Stimulated activated naive CD8-positive, alpha-beta T cell treated with anti-CD3 and anti-CD28 coated beads, Interleukin-15, Interleukin-2, amounts not matched to agents 100 ng/mL and 50 ng/mL, for 24 hours (primary cell): ENCODE results near the gene ISOC2.
A peak's percentile ranks its signal among the peaks of the same experiment; 100 is the strongest.
"Not testable (repeated sequence)": the region's sequence is repeated elsewhere in the genome, so short reads cannot be mapped to it uniquely, and the experiment has no call there.

ENCODE experiments used
- H3K27ac Mint-ChIP-seq: one replicate; pipeline ENCODE4 v1.8.0; 2021; ENCODE audit warnings: mild to moderate bottlenecking, mixed read lengths
- H3K27me3 Mint-ChIP-seq: one replicate; pipeline ENCODE4 v1.8.0; 2021; ENCODE audit warnings: mixed read lengths
- H3K36me3 Mint-ChIP-seq: one replicate; pipeline ENCODE4 v1.8.0; 2021; ENCODE audit warnings: low read depth, mixed read lengths
- H3K4me1 Mint-ChIP-seq: one replicate; pipeline ENCODE4 v1.8.0; 2021; ENCODE audit warnings: low read depth, mixed read lengths
- H3K4me3 Mint-ChIP-seq: one replicate; pipeline ENCODE4 v1.8.0; 2021; ENCODE audit warnings: mild to moderate bottlenecking, mixed read lengths
- H3K9me3 Mint-ChIP-seq: one replicate; pipeline ENCODE4 v1.8.0; 2021; ENCODE audit warnings: mixed read lengths

The ISOC2 gene

DNA sequence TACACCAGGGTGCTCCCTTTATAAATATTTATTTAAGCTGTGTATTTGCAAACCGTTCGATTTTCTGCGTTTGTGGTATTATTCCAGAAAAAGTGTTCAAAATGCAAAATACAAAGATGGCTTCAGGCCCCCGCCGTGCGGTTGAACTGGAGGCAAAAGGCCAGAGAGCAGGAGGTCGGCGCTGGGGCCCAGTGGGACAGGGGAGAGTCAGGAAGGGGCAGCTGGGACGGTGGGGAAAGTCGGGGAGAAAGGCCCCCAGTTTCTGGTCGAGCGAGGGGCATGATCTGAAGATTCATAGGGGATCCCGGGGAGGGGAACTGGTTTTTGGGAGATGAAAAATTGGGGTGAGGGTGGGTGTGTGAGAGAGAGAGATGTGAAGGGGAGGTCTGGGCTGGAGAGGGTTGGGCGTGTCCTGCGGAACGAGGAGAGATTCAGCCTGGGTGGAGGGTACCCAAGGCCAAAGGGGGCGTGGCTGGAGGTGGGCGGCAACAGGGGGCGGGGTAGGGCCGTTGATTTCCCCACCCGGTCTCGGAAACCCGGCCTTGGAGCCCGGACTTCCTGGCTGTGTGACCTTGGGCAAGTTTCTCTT is 678 bp downstream of the ISOC2 start:
- no peaks in the 10 kb centered on the region for H3K27me3 Mint-ChIP-seq
- H3K4me3 Mint-ChIP-seq = peak overlapping the region; percentile 85
- no peaks in the 10 kb centered on the region for H3K36me3 Mint-ChIP-seq
- H3K4me1 Mint-ChIP-seq = peaks cover 24% of the 10 kb centered on the region
- H3K27ac Mint-ChIP-seq = peak overlapping the region; percentile 92
- H3K9me3 Mint-ChIP-seq = no peaks in the 10 kb centered on the region

DNA sequence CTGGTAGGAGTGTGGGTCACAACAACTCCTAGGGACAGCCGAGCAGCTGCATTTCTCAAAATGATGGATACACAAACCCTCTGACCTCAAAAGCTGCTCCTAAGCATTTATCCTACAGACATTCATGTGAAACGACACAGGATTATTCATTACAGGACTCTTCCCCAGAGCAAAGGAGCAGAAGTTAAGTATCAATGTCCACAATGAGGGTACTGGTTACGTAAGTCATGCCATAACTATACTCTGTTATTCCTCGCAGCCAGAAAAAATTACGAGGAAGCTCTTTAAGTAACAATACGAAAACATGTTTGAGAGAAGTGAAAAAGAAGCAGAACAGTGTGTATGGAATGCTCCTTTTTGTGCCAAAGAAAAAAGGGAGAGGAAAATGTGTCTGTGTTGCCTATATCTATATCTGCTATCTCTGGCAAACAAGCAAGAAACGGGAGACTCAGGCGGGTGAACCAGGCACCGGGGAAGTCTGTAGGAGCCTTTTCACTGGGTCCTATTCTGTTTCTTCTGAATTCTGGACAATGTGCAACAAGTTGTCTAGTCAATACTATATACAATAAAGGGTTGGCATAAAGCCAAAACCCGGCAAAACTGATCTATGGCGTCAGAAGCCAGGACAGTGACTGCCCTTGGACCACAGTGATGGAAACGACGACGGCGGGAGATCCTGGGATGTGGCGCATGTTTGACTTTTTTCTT is 1.3 kb downstream of the ISOC2 start:
- peak overlapping the region; percentile 85 for H3K4me3 Mint-ChIP-seq
- no peaks in the 10 kb centered on the region for H3K9me3 Mint-ChIP-seq
- no peaks in the 10 kb centered on the region for H3K27me3 Mint-ChIP-seq
- H3K36me3 Mint-ChIP-seq = no peaks in the 10 kb centered on the region
- H3K4me1 Mint-ChIP-seq = peaks cover 24% of the 10 kb centered on the region
- H3K27ac Mint-ChIP-seq = no peak overlapping the region

DNA sequence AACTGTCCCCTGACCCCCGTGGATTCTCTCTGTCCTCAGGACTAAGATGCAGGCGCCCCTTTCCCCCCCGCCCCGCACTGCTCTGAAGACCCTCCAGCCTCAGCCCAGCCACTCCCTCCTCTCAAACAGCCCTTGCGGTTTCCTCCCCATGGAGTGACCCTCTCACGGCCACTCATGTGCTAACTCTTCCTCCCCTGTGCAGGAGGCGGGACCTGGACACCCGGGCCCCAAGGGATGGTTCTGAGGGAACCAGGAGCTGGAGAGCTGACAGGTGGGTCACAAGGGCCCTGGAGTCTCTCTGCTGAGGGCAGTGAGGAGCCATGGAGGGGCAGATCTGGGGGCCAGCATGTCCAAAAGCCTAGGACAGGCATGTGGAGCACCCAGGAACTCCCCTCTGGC is 1.9 kb downstream of the ISOC2 start:
- H3K4me1 Mint-ChIP-seq = peaks cover 24% of the 10 kb centered on the region
- H3K27me3 Mint-ChIP-seq = no peaks in the 10 kb centered on the region
- H3K4me3 Mint-ChIP-seq = peak overlapping the region; percentile 85
- H3K27ac Mint-ChIP-seq = no peak overlapping the region
- no peaks in the 10 kb centered on the region for H3K36me3 Mint-ChIP-seq
- no peaks in the 10 kb centered on the region for H3K9me3 Mint-ChIP-seq

DNA sequence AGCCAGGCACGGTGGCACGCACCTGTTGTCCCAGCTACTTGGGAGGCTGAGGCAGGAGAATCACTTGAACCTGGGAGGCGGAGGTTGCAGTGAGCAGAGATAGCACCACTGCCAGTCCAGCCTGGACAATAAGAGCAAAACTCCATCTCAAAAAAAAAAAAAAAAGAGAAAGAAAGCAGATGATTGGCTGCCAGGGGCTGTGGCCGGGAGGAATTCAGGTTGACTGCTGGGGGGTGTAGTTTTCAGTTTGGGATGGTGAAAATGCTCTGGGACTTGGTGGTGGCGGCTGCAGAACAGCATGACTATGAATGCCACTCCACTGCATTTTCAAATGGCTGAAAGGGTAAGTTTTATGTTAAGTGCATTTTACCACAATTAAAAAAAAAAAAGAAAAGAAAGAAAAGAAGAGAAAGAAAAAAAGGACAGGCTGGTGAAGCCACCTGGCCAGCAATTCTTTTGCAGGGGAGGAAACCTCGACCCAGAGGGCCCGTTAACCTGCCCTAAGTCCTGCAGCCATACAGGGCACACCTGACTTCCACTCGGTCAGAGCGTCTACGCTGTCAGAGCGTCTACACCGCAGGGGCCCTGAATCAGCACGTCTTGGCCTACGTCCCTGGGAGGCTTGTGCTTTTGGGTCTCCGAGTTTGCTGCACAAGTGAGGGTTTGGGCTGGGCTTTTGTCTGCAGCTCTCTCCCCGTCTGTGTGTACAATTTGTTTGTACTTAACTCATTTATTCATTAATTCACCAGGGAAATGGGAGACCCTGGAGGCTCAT is 3.6 kb downstream of the ISOC2 start:
- H3K27ac Mint-ChIP-seq = no peak overlapping the region
- peaks cover 11% of the 10 kb centered on the region for H3K36me3 Mint-ChIP-seq
- H3K27me3 Mint-ChIP-seq = peaks cover 11% of the 10 kb centered on the region
- H3K9me3 Mint-ChIP-seq = no peaks in the 10 kb centered on the region
- H3K4me3 Mint-ChIP-seq = no peak overlapping the region
- H3K4me1 Mint-ChIP-seq = peaks cover 29% of the 10 kb centered on the region

DNA sequence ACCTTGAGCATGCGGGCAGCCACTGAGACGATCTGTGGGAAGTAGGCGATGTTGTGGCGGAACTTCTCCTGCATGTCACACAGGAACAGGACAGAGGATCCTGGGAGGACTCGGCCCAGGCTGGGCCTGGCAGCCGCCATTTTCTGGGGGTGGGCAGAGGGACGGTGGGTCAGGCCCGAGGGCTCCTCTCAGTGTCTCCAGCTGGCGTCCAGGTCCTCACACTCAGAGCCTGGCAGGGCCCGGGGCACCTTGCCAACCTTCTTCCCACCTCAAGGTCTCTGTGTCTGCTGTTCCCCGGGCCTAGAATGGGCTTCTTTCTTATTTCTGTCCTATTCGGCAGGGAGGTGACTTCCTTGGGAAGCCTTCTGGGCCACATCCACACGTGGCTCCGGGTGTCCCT is 5.1 kb downstream of the ISOC2 start:
- peaks cover 15% of the 10 kb centered on the region for H3K27me3 Mint-ChIP-seq
- no peak overlapping the region for H3K27ac Mint-ChIP-seq
- H3K4me3 Mint-ChIP-seq = no peak overlapping the region
- H3K4me1 Mint-ChIP-seq = peaks cover 22% of the 10 kb centered on the region
- no peaks in the 10 kb centered on the region for H3K9me3 Mint-ChIP-seq
- H3K36me3 Mint-ChIP-seq = peaks cover 11% of the 10 kb centered on the region

DNA sequence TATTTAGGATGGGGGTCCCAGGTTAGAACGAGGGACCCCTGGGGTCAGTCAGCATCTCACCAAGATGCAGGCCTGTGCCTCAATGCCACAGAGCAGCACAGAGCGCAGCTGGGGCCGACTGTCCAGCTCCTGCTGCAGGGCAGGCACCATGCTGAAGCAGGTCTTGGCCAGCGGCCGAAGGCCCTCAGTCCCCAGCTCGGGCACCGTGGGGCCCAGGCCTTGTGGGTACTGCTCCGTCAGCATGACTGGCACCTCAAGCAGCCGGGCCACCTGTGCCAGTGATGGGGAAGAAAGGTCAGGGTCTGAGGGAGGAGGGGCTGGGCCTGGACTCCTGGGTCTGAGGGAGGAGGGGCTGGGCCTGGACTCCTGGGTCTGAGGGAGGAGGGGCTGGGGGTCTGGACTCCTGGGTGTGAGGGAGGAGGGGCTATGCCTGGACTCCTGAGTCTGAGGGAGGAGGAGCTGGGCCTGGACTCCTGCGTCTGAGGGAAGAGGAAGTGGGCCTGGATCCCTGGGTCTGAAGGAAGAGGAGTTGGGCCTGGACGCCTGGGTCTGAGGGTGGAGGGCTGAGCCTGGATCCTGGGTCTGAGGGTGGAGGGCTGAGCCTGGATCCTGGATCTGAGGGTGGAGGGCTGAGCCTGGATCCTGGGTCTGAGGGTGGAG is 5.7 kb downstream of the ISOC2 start:
- Mint-ChIP-seq H3K4me1 (peaks cover 19% of the 10 kb centered on the region), H3K27ac (no peak overlapping the region), H3K4me3 (no peak overlapping the region), H3K9me3 (no peaks in the 10 kb centered on the region), H3K27me3 (peaks cover 19% of the 10 kb centered on the region), H3K36me3 (peaks cover 11% of the 10 kb centered on the region)

DNA sequence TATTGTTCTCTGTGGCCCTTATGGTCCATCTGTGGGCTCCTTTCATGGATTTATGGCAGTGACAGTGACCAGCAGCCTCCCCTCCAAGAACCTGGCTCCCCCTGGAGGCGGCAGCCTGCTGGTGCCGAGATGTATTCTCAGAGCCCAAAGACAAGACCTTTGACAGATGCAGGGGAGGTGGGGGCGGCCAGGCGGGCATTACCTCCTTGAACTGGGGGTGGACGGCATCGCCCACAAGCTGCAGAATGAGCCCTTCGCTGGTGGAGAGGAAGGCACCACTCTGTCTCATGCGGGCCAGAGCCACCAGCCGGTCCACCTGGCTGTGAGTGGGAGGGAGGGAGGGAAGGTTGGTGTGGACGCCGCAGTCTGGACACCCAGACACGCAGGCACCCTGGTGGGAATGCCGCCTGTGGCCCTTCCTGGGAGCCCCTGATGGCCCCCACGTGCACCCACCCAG is 6.6 kb downstream of the ISOC2 start:
- H3K27me3 Mint-ChIP-seq = peaks cover 23% of the 10 kb centered on the region
- no peak overlapping the region for H3K4me3 Mint-ChIP-seq
- H3K4me1 Mint-ChIP-seq = peaks cover 10% of the 10 kb centered on the region
- no peaks in the 10 kb centered on the region for H3K9me3 Mint-ChIP-seq
- H3K36me3 Mint-ChIP-seq = peaks cover 11% of the 10 kb centered on the region
- no peak overlapping the region for H3K27ac Mint-ChIP-seq

DNA sequence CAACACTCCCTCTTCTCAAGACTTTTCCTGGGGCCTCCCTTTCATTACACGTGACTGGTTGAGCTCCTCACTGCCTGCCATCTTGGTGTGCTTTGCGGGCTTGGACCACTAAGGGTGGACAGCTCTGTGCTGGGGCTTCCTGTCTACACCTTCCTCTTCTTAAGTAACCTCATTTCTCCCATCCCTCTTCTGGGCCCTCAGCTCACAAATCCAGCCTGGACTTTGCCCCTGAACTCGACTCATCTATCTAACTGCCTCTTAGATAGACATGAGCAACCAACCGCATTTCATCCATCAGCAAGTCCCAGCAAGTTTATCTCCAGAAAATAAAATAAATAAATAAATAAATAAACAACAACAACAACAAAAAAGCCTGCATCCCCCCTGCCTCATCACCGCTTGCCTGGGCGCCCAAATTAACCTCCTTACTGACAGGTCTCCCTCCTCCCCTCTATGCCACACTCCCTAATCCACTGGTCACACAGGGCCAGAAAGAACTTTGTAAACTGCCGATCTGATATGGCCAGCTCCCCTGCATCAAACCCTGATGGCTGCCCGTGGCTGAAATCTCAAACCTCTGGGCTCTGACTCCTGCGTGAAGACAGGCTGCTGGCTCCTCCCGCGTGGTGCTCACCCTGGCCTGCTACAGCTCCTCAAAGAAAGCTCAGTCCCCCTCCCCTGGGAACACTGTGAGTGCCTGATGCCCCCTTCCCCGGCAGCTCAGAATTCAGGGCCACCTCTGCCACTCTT is 7.8 kb downstream of the ISOC2 start:
- no peak overlapping the region for H3K27ac Mint-ChIP-seq
- no peak overlapping the region for H3K4me3 Mint-ChIP-seq
- no peaks in the 10 kb centered on the region for H3K9me3 Mint-ChIP-seq
- H3K36me3 Mint-ChIP-seq = peaks cover 11% of the 10 kb centered on the region
- H3K4me1 Mint-ChIP-seq = peaks cover 9% of the 10 kb centered on the region
- peaks cover 23% of the 10 kb centered on the region for H3K27me3 Mint-ChIP-seq

DNA sequence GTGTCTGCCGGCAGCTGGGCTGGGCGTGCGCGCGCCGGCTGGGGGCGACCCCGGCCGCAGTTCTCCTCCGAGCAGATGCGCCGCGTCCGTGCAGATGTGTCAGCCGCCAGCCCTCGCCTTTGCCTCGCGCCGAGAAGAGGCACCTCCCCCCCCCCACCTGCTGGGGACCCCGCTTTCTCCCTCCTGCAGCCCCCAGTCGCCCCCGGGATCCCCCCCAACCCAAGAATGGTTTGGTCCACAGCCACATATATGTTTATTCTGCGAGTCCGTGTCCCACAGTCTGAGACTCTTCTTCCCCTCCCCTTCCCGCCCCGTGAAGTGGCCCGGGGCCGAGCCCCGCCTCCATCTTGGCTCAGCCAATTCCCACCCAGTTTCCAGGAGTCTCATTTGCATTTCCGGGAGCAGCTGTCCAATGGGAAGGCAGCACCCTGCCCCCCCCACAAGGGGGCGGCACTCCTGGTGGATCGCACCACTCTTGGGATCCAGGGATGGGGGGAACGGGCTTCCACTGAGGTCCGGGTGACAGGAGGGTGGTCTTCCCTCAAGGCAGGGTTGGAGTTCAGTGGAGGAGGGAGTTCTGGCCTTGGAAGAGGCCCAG is 8.6 kb downstream of the ISOC2 start:
- peaks cover 23% of the 10 kb centered on the region for H3K27me3 Mint-ChIP-seq
- no peak overlapping the region for H3K27ac Mint-ChIP-seq
- peaks cover 11% of the 10 kb centered on the region for H3K36me3 Mint-ChIP-seq
- H3K4me3 Mint-ChIP-seq = no peak overlapping the region
- no peaks in the 10 kb centered on the region for H3K9me3 Mint-ChIP-seq
- H3K4me1 Mint-ChIP-seq = peaks cover 9% of the 10 kb centered on the region

DNA sequence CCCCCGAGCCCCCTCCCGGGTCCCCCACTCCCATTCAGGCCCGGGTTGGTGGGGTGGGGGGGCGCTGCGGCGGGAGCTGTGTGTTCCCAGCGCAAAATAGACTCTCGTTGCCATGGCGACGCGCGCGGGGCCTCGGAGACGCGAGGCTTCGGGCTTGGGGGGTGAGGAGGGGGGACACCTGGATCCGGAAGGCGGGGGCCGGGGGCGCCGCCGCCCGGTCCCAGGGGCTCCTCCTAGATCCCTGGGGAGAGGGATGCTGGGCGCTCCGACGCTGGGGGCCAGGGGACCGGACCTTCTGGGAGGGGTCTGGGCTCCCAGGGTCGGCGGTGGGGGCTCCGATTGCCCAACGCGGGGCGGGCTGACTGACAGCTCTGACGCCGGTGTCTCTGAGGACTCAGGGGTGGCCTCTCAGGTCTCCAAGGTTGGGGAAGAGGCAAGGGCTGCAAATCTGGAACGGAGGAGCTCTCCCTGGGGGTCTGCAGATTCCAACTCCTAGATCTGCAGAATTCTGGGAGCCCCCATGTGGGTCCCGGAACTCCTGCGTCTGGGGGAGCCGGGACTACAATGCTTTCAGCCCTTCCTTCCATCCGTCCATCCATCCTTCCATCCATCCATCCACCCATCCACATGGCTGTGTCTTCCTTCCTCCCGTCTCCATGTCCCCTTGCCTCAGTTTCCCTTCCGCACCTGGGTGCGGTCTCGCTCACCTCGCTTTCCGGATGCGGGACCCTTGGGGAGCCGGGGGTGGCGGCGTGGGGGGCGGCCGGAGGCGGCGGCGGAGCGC is 9.3 kb downstream of the ISOC2 start:
- H3K27me3 Mint-ChIP-seq = peaks cover 23% of the 10 kb centered on the region
- H3K4me3 Mint-ChIP-seq = peak overlapping the region; percentile 55
- H3K9me3 Mint-ChIP-seq = no peaks in the 10 kb centered on the region
- H3K36me3 Mint-ChIP-seq = peaks cover 11% of the 10 kb centered on the region
- no peak overlapping the region for H3K27ac Mint-ChIP-seq
- peaks cover 9% of the 10 kb centered on the region for H3K4me1 Mint-ChIP-seq

DNA sequence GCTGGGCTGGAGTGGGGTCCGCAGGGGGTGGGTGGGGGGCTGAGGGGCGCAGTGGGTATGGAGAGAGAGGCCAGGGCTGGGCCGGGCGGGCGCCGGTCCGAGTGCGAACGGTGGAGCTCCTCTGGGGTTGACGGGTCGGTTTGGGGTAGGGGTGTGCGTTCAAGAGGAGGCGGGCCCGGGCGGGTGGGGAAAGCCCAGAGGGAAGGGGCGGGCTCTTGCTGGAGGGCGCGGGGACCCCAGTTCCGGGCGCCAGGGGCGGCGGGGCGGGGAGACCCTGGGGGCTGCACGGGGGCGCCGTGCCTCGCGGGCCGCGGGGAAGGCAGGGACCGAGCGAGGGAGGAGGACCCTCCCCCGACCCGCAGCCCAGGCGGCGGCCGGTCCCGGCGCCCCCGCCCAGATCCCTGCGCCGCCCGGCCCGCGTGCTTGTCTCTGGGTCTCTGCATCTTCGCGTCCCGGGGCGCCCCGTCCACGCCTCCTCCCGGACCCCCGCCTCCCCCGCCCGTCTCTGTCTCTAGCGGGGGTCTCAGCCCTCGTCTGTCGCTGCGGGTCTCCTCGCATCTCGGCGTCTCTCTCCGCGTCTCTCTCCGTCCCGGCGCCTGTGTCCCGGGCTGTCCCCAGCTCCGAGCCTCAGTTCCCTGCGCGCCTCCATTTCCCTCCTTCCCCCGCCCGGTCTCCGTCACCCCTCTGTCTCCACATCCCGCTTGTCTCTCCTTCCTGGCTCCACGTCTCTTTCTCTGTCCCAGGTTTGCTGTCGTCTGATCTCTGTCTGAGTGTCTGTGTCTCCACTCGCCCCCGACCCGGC is 10.1 kb downstream of the ISOC2 start:
- H3K36me3 Mint-ChIP-seq = peaks cover 11% of the 10 kb centered on the region
- peak overlapping the region; percentile 40 for H3K27ac Mint-ChIP-seq
- peaks cover 9% of the 10 kb centered on the region for H3K4me1 Mint-ChIP-seq
- no peaks in the 10 kb centered on the region for H3K9me3 Mint-ChIP-seq
- H3K27me3 Mint-ChIP-seq = peaks cover 23% of the 10 kb centered on the region
- H3K4me3 Mint-ChIP-seq = peak overlapping the region; percentile 55

DNA sequence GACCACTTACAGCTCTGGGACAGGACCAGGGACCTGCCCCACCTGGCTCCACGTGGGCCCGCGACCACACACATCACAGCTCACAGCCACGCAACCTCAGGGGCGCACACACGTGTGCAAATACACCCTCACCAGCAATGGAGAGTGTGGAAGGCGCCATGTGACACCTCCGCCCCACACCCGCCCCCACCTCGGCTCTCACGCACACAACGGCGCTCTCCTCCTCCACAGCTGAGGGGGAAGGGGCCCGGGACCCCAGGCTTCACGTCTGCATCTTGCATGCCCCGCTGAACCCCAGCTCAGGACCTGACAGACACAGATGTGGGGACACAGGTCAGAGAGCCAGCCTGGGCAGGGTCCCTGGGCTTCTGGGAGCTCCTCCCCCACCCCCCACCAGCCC is 12.0 kb downstream of the ISOC2 start:
- Mint-ChIP-seq H3K27me3 (peaks cover 36% of the 10 kb centered on the region), H3K27ac (no peak overlapping the region), H3K9me3 (no peaks in the 10 kb centered on the region), H3K36me3 (peaks cover 11% of the 10 kb centered on the region), H3K4me1 (peaks cover 9% of the 10 kb centered on the region), H3K4me3 (no peak overlapping the region)

DNA sequence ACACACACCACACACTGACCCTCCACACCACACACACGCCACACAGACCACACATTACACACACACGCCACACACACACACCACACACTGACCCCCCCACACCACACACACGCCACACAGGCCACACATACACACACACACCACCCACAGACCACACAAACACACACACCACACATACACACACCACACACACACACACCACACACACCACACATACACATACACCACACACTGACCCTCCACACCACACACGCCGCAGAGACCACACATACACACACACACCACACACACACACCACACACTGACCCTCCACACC is 13.3 kb downstream of the ISOC2 start:
- not testable (repeated sequence) for H3K4me1 Mint-ChIP-seq, H3K36me3 Mint-ChIP-seq, H3K4me3 Mint-ChIP-seq, H3K27ac Mint-ChIP-seq, H3K9me3 Mint-ChIP-seq
- peaks cover 39% of the 10 kb centered on the region for H3K27me3 Mint-ChIP-seq
